ENCODE data around the gene SLC45A3. TPM values are rescaled to one million over a fixed set of nuclear protein-coding genes. Genes with fewer than 3 reads are reported as not detected.

SLC45A3 gene
- total RNA-seq, 1 experiment from 2014 or later: 16.7 TPM

DNA sequence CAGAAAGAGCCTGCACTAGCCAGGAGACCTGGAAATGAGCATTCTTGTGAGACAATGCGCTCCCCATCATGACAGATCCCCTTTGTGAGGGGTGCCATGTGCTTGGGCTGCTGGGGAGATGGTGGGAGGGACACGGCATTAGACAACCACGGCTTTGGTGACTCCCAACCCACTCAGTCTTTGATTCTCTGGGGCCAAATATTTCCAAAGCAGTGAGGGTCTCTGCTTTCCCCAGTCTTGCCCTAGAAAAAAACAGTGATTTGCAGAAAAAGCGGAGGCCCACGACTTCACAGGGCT is 10.2 kb downstream of the SLC45A3 start:
- Mint-ChIP-seq H3K9me3 (no peaks in the 10 kb centered on the region), H3K36me3 (ENCODE audit: insufficient read depth in 1 of 3, low read depth in 3 of 3) (no peaks in the 10 kb centered on the region; a peak in 2 of 7 replicates), H3K4me3 (peak overlapping the region; percentile 43 to 67; a peak in 4 of 5 replicates), H3K27me3 (ENCODE audit: low read depth) (no peaks in the 10 kb centered on the region), H3K27ac (peak overlapping the region; percentile 75 to 99 (median 98); a peak in 4 of 7 replicates), H3K4me1 (peaks cover 75 to 83% of the 10 kb centered on the region in 2 experiments)
- H2AFZ ChIP-seq (ENCODE audit: low read length): no peak overlapping the region
- H4K20me1 ChIP-seq (ENCODE audit: control insufficient read depth, insufficient read depth, insufficient read length): no peaks in the 10 kb centered on the region
- no peak overlapping the region for H4K91ac ChIP-seq (ENCODE audit: insufficient read length, low read depth, low read length)
- no peak overlapping the region for H2BK5ac ChIP-seq (ENCODE audit: insufficient read length, low read length)
- H2BK12ac ChIP-seq (ENCODE audit: insufficient read length, low read depth, low read length): no peak overlapping the region
- H2BK20ac ChIP-seq (ENCODE audit: low read depth, low read length, poor library complexity, severe bottlenecking): no peak overlapping the region
- no peak overlapping the region for H3K56ac ChIP-seq (ENCODE audit: insufficient read length, low read depth, low read length)
- no peaks in the 10 kb centered on the region for H3K9me3 ChIP-seq (ENCODE audit: control insufficient read depth, low read depth, low read length)
- WGBS (ENCODE audit: extremely low coverage, insufficient read length, low lambda C conversion rate): no CpG with 5 or more reads among the region's 5 CpGs
- H4K5ac ChIP-seq (ENCODE audit: insufficient read length, low read depth, low read length): no peak overlapping the region
- H3K4ac ChIP-seq (ENCODE audit: low read depth, low read length): no peak overlapping the region
- H3T11ph ChIP-seq (ENCODE audit: low read length): no peak overlapping the region
- H2BK120ac ChIP-seq (ENCODE audit: low read depth, low read length, poor library complexity, severe bottlenecking): no peak overlapping the region
- no peak overlapping the region for H2BK15ac ChIP-seq (ENCODE audit: low read depth, low read length)
- no peaks in the 10 kb centered on the region for H3K79me1 ChIP-seq (ENCODE audit: insufficient read depth, low read depth, low read length, poor library complexity, severe bottlenecking)
- no peak overlapping the region for H3K23ac ChIP-seq (ENCODE audit: insufficient read length, low read depth, low read length)
- peak overlapping the region; percentile 34 for H3K18ac ChIP-seq (ENCODE audit: insufficient read length, low read depth, low read length)
- no peaks in the 10 kb centered on the region for H3K27me3 ChIP-seq (ENCODE audit: insufficient read depth, low read length)
- no peaks in the 10 kb centered on the region for H3K23me2 ChIP-seq (ENCODE audit: insufficient read length, low read depth, low read length, poor library complexity, severe bottlenecking)
- DNase-seq: no peak
- no peak overlapping the region for H3K4me2 ChIP-seq (ENCODE audit: insufficient read depth, insufficient read length, low read length)
- no peak overlapping the region for H3K9ac ChIP-seq (ENCODE audit: extremely low read depth, insufficient read length, low read length)
- no peak overlapping the region for H4K8ac ChIP-seq (replicated peaks; ENCODE audit: insufficient read length, low read depth, low read length)
- no peak overlapping the region for H2AK5ac ChIP-seq (ENCODE audit: insufficient read length, low read length)
- no peak for TF ChIP-seq CTCF (conservative IDR thresholded peaks at IDR 0.05)
- H3K4me1 ChIP-seq (ENCODE audit: insufficient read depth, low read length): peaks cover 19% of the 10 kb centered on the region; the same call in 1 of the 2 replicates
- H3K14ac ChIP-seq (ENCODE audit: insufficient read depth, low read length): peak overlapping the region; percentile 59; the same call in 1 of the 2 replicates
- no peak overlapping the region for H3K27ac ChIP-seq (ENCODE audit: insufficient read length, low read depth, low read length)
- H3K79me2 ChIP-seq (ENCODE audit: insufficient read depth, low read length): peaks cover 2% of the 10 kb centered on the region; the same call in 1 of the 2 replicates
